HepG2 (cell line): ENCODE results near the gene MUC13.

Experiments used
- CTCF ChIP-seq: sonication (generic); formaldehyde crosslinking; IDR thresholded peaks from 2 replicates; pipeline ENCODE4 v1.5.0; 2020; ENCODE audit warnings: mild to moderate bottlenecking, missing genetic modification reagents, moderate library complexity
- PRDM10 ChIP-seq: sonication (generic); formaldehyde crosslinking; IDR thresholded peaks from 2 replicates; pipeline ENCODE4 v1.4.0; 2020; ENCODE audit warnings: low read depth, missing genetic modification reagents
- REST ChIP-seq, 2 experiments: IDR thresholded peaks; 2 replicates each; pipeline ENCODE4 v1.6.1; 2011 to 2012; ENCODE audit warnings: low read length in 2 of 2, borderline replicate concordance in 1 of 2, low read depth in 1 of 2, mild to moderate bottlenecking in 1 of 2, moderate library complexity in 1 of 2
- ZIK1 ChIP-seq: sonication (generic); formaldehyde crosslinking; IDR thresholded peaks from 2 replicates; pipeline ENCODE4 v1.5.0; 2020; ENCODE audit warnings: mild to moderate bottlenecking, low read depth, missing genetic modification reagents, borderline replicate concordance
- ZNF30 ChIP-seq: sonication (generic); formaldehyde crosslinking; IDR thresholded peaks from 2 replicates; pipeline ENCODE4 v1.5.0; 2020; ENCODE audit warnings: mild to moderate bottlenecking, missing genetic modification reagents
- TF ChIP-seq, protein P1 (sequence below): sonication (generic); IDR thresholded peaks from 2 replicates; pipeline ENCODE4 v1.6.1; 2016; ENCODE audit warnings: low read depth, borderline replicate concordance
- TF ChIP-seq, protein P2 (sequence below): sonication (generic); formaldehyde crosslinking; IDR thresholded peaks from 2 replicates; pipeline ENCODE4 v1.4.0; 2020; ENCODE audit warnings: mild to moderate bottlenecking, missing genetic modification reagents

- no peak for TF ChIP-seq PRDM10
- no peak for TF ChIP-seq ZIK1 (CRISPR knock-in tag)
- no peak for TF ChIP-seq REST (IDR thresholded peaks at IDR 0.05; ENCODE audit: borderline replicate concordance in 1 of 2, low read depth in 1 of 2, low read length in 2 of 2)
- TF ChIP-seq, protein P1, sequence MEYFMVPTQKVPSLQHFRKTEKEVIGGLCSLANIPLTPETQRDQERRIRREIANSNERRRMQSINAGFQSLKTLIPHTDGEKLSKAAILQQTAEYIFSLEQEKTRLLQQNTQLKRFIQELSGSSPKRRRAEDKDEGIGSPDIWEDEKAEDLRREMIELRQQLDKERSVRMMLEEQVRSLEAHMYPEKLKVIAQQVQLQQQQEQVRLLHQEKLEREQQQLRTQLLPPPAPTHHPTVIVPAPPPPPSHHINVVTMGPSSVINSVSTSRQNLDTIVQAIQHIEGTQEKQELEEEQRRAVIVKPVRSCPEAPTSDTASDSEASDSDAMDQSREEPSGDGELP = no peak
- TF ChIP-seq, protein P2, sequence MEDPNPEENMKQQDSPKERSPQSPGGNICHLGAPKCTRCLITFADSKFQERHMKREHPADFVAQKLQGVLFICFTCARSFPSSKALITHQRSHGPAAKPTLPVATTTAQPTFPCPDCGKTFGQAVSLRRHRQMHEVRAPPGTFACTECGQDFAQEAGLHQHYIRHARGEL (CRISPR knock-in tag) = no peak
- TF ChIP-seq CTCF = no peak
- TF ChIP-seq ZNF30 = no peak
Measured at GRCh38 chr3:124893526-124893925, 41.0 kb downstream of the MUC13 start.
